ENCODE data around the gene PAK5. TPM values are rescaled to one million over a fixed set of nuclear protein-coding genes. Genes with fewer than 3 reads are reported as not detected.
A peak's percentile ranks its signal among the peaks of the same experiment; 100 is the strongest.

The PAK5 gene
- total RNA-seq (2014; rRNA removed; shearing (Covaris generic)): 0.46 TPM in 1 of 2 replicates, not detected in the other

DNA sequence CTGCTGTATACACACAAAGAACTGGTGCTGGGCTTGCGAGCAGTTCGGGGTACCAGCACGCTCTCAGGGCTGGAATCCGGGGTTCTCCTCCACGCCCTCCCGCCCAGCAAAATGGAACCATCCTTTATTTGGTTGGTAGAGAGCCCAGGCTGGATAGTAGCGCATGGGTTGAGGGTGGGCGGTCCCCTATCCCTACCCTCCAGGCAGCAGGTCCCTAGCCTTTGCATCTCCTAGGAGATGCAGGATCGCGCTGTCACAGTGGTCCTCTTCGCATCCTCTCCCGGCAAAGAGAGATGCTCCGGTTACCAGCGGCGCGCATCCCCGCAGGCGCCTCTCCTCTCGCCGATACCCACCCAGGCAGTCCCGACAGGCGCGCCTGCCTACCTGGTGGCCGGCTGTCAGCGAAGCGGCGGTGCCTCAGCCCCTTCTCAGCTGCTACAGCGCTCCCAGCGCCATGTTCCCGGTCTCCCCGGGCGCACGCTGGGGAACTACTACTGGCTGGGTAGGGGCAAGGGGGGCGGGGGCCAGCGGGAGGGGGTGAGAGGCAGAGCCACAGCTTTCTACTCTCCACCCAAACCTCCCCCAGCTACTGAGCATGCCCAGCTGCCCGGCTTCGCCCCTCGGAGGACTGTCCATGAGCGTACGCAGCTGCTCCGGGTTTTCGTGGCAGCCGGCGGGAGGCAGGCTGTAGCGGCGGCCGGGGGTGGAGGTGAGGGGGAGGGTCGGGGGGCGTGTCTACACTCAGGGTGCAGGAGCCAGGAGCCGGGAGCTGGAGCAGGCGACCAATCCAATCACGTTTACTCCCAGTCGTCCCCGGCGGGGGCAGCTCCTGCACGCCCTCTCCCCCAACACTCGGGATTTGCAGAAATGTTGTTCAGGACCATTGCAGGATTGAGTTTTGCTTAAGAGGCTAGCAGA is at the start of gene PAK5:
TSS of gene PAK5 (minus strand) at position 699 of the 918 bp plus-strand sequence. CDS start 194,748 bp downstream, outside the sequence.
- DNase-seq (ENCODE audit: low read depth): peak; percentile 88

GRCh38 chr20:9887706-9888105 is 48.8 kb upstream of the PAK5 start:
- DNase-seq (ENCODE audit: low read depth): no peak

- peak; percentile 17 for DNase-seq (ENCODE audit: low read depth)
Measured at GRCh38 chr20:9886227-9886626, 47.4 kb upstream of the PAK5 start.

GRCh38 chr20:9884666-9885065 is 45.8 kb upstream of the PAK5 start:
- no peak for DNase-seq (ENCODE audit: low read depth)

GRCh38 chr20:9884061-9884460 is 45.2 kb upstream of the PAK5 start:
- no peak for DNase-seq (ENCODE audit: low read depth)

GRCh38 chr20:9877932-9878495 is 39.1 kb upstream of the PAK5 start:
- DNase-seq (ENCODE audit: low read depth): no peak

GRCh38 chr20:9867196-9867980 is 28.5 kb upstream of the PAK5 start:
- no peak for DNase-seq (ENCODE audit: low read depth)

DNA sequence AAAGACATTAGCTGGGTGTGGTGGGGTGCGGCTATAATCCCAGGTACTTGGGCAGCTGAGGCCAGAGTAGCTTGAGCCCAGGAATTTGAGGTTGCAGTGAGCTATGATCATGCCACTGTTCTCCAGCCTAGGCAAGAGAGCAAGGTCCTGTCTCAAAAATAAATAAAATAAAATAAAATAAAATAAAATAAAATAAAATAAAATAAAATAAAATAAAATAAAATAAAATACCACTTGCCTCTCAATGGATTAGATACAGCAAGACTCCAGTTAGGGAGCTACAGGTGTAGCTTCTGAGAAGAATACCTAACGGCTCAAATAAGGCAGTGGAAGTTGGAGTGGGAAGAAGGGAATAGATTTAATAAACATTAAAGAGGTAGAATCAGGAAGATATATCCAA is 13.7 kb upstream of the PAK5 start:
- DNase-seq (ENCODE audit: low read depth): no peak

GRCh38 chr20:9839626-9840025 is 750 bp upstream of the PAK5 start:
- no peak for DNase-seq (ENCODE audit: low read depth)

DNA sequence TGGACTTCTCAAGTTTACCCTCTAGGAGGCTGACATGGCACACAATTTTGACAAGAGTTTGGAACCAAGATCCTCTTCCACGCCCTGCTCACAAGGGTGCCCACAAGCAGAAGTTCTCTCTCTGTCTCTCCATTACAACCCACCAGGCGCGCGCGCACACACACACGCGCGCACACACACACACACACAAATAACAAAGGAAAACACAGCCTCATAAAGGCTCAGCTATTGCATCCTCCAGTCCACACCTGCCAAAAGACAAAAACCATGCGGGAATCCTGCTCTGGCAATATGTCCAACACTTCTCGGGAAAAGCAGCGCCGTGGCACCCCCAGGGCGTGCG is 870 bp downstream of the PAK5 start:
- DNase-seq (ENCODE audit: low read depth): peak; percentile 4

GRCh38 chr20:9837634-9838033 is 1.2 kb downstream of the PAK5 start:
- DNase-seq (ENCODE audit: low read depth): no peak

DNA sequence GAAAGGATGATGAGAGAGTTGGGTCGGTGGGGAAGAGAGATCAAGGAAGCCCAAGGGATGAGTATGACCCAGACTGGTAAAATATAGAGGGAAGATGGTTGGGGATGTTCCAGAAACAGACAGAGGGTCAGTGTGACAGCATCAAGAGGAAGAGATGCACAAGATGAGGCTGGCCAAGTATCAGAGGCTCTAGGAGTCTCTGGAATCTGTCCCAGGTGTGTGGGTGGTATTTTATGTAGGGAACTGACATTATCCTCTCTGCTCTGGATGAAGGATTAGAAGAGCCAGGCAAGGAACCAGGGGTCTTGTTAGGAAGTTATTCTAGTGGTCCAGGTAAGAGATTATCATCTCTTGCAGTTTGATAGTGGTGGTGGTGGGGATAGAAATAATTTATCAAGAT is 3.6 kb downstream of the PAK5 start:
- DNase-seq (ENCODE audit: low read depth): no peak

DNA sequence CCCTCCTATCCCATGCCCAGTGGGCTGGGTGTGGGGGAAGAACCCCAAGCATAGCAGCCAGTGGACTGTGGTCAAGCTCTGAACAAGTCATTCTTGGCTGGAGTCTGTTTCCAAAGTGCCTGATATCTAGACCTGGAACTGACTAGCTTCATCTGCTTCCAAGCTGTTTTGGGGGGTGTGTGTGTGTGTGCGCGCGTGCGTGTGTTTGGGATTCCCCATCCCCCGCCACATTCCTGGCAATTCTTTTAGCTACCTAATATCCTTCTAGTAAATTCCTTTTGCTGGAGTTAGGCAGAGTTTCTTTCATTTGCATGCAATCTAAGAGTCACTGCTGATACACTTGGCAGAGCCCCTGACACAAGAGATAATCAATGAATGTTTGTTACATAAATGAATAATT is 7.8 kb downstream of the PAK5 start:
- no peak for DNase-seq (ENCODE audit: low read depth)

DNA sequence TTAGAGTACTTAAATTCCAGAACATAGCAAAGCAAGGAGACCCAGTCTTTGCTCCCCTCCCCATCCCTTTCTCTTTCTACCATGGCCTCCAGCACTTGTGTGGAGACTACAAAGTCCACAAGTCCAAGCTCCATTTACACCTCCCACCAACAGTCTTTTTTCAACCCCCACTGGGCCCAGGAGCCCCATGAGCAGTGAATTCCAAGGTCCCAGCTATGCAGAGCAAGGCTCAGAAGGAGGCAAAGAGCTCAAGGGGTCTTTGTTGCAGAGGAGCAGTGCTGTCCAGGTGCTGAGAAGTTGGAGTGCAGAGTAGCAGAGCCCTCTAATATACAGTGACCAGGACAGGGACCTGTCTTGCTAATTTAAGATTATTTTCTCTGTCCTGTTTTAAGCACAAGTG is 9.0 kb downstream of the PAK5 start:
- DNase-seq (ENCODE audit: low read depth): no peak

GRCh38 chr20:9817654-9818053 is 21.2 kb downstream of the PAK5 start:
- DNase-seq (ENCODE audit: low read depth): no peak

DNA sequence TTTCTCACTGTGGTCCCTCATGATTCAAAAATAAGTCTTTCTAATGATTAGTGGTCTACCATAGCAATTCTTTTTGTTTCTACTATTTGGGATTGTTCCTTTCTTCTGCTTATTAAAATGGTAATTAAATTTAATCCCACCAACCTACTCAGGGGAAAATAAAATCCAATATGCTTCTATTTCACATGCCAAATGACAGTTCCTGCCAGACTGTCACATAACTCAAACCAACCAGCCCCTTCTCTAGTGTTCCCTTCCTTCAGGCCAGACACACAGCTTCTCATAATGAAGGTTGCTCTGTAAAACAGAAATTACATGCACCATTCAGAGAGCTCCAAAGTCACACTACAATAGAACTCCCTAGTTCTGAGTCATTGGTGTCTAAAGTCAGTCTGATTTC is 23.2 kb downstream of the PAK5 start:
- DNase-seq (ENCODE audit: low read depth): no peak

- no peak for DNase-seq (ENCODE audit: low read depth)
Measured at GRCh38 chr20:9810738-9811137, 28.1 kb downstream of the PAK5 start.

DNA sequence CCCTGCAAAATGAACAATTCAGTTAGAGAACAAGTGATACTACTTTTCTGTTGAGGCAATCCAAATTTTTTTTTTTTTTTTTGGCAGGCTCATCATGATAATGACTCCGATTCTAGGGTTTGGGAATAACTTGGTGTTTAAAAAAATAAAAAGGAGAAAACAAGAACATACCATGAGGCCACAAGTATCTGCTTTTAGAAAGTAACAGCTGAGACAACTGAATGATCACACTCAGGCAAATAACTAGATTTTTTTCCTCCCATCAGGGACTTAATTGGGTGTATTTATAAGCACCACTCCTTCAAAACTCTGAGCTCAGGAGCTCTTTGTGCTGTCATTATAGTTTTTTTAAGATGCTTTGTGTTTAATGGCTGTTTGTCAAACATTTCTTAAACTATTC is 29.6 kb downstream of the PAK5 start:
- DNase-seq (ENCODE audit: low read depth): no peak

DNA sequence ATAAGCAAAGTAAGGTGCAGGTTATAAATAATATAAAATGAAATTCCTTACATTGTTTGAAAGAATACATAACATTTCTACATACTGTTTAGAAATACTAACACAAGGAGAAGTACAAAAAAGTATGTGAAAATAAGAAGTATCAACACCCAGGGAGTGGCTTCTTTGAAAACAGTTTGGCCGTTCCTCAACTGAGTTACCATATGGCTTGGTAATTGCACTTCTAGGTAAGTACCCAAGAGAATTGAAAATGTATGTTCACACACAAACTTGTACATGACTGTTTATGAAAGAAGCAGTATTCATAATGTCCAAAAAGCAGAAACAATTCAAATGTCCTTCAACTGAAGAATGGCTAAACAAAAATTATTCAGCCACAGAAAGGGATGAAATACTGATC is 30.7 kb downstream of the PAK5 start:
- no peak for DNase-seq (ENCODE audit: low read depth)

- DNase-seq (ENCODE audit: low read depth): no peak
Measured at GRCh38 chr20:9807136-9807535, 31.7 kb downstream of the PAK5 start.

DNA sequence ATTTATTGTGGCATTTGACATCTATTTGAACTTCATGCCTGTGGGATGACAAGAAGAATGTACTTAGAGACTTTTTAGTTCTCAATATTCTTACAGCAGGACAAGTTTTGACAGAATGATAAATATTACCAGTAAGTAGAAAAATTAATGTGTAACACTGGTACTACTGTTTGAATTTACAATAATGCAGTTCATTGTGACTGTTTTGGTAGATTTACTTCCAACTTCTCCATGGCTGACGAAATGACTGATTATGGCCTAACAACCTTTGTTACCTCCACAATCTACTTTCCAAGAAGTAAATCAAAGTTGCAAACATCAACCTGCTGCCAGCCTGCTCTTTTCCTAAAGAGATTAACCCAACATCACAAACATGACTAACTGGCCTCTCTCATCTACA is 38.5 kb downstream of the PAK5 start:
- DNase-seq (ENCODE audit: low read depth): no peak

DNA sequence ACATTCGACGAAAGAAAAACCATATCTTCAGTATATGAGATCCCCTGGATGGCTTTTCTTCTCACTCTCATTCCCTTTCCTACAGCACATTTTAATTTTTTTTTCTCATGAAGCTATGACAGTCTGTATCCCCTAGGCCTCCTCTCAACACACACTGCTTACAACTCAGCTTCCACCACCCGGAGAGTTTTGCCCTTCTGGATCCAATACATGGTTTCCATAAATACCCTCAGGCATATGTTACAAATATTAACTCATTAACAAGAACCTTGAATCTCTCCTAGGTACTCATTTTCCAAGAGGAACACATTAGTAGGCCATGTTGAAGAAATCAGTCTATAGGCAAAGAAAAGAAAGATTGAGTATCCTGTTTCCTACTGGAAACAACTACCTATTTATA is 44.0 kb downstream of the PAK5 start:
- DNase-seq (ENCODE audit: low read depth): no peak

- no peak for DNase-seq (ENCODE audit: low read depth)
Measured at GRCh38 chr20:9792674-9793073, 46.2 kb downstream of the PAK5 start.
